ENCODE results near the gene ASRGL1. TPM values are rescaled to one million over a fixed set of nuclear protein-coding genes. Genes with fewer than 3 reads are reported as not detected.

Gene ASRGL1
- total RNA-seq, 2 donors from 2014 or later: 0.74 to 7.0 TPM

- no peaks in the 10 kb centered on the region for H3K9me3 ChIP-seq
- no peaks in the 10 kb centered on the region for H3K4me1 ChIP-seq
- no peak overlapping the region for H3K27ac ChIP-seq
- no peak for DNase-seq (ENCODE audit: low spot score)
- no peak for TF ChIP-seq CTCF (IDR thresholded peaks at IDR 0.05)
- H3K4me3 ChIP-seq: no peak overlapping the region
- H3K36me3 ChIP-seq: no peaks in the 10 kb centered on the region
- no peaks in the 10 kb centered on the region for H3K27me3 ChIP-seq
These were observed 72.6 kb downstream of the ASRGL1 start for GRCh38 chr11:62409831-62410230.

GRCh38 chr11:62410972-62411371 is 73.7 kb downstream of the ASRGL1 start:
- Histone ChIP-seq H3K27me3 (no peaks in the 10 kb centered on the region), H3K9me3 (no peaks in the 10 kb centered on the region), H3K4me3 (no peak overlapping the region), H3K4me1 (no peaks in the 10 kb centered on the region), H3K36me3 (no peaks in the 10 kb centered on the region), H3K27ac (no peak overlapping the region)
- no peak for DNase-seq (ENCODE audit: low spot score)
- no peak for TF ChIP-seq CTCF (IDR thresholded peaks at IDR 0.05)

- H3K27ac ChIP-seq: no peak overlapping the region
- no peak for DNase-seq (ENCODE audit: low spot score)
- H3K36me3 ChIP-seq: no peaks in the 10 kb centered on the region
- H3K9me3 ChIP-seq: no peaks in the 10 kb centered on the region
- TF ChIP-seq CTCF (IDR thresholded peaks at IDR 0.05): no peak
- H3K4me3 ChIP-seq: no peak overlapping the region
- no peaks in the 10 kb centered on the region for H3K4me1 ChIP-seq
- H3K27me3 ChIP-seq: no peaks in the 10 kb centered on the region
These were observed 74.3 kb downstream of the ASRGL1 start for GRCh38 chr11:62411524-62411923.

GRCh38 chr11:62413060-62413696 is 75.9 kb downstream of the ASRGL1 start:
- no peak for DNase-seq (ENCODE audit: low spot score)
- no peaks in the 10 kb centered on the region for H3K36me3 ChIP-seq
- H3K4me1 ChIP-seq: no peaks in the 10 kb centered on the region
- no peak overlapping the region for H3K4me3 ChIP-seq
- no peaks in the 10 kb centered on the region for H3K9me3 ChIP-seq
- no peak for TF ChIP-seq CTCF (IDR thresholded peaks at IDR 0.05)
- no peaks in the 10 kb centered on the region for H3K27me3 ChIP-seq
- H3K27ac ChIP-seq: no peak overlapping the region

GRCh38 chr11:62416596-62416995 is 79.3 kb downstream of the ASRGL1 start:
- Histone ChIP-seq H3K27me3 (no peaks in the 10 kb centered on the region), H3K27ac (no peak overlapping the region), H3K36me3 (no peaks in the 10 kb centered on the region), H3K4me3 (no peak overlapping the region), H3K9me3 (no peaks in the 10 kb centered on the region), H3K4me1 (peaks cover 0 to 13% of the 10 kb centered on the region in 2 donors)
- TF ChIP-seq CTCF (IDR thresholded peaks at IDR 0.05): no peak
- no peak for DNase-seq (ENCODE audit: low spot score)

GRCh38 chr11:62418136-62418535 is 80.9 kb downstream of the ASRGL1 start:
- no peak for TF ChIP-seq CTCF (IDR thresholded peaks at IDR 0.05)
- DNase-seq (ENCODE audit: low spot score): no peak
- no peaks in the 10 kb centered on the region for H3K36me3 ChIP-seq
- H3K4me3 ChIP-seq: no peak overlapping the region
- peaks cover 0 to 13% of the 10 kb centered on the region in 2 donors for H3K4me1 ChIP-seq
- no peaks in the 10 kb centered on the region for H3K9me3 ChIP-seq
- no peaks in the 10 kb centered on the region for H3K27me3 ChIP-seq
- no peak overlapping the region for H3K27ac ChIP-seq
